HepG2 (cell line): ENCODE measurements around the gene PTAR1. TPM values are rescaled to one million over a fixed set of nuclear protein-coding genes. Genes with fewer than 3 reads are reported as not detected.
A peak's percentile ranks its signal among the peaks of the same experiment; 100 is the strongest.

ENCODE experiments used
- ARNT2 ChIP-seq: sonication (generic); formaldehyde crosslinking; IDR thresholded peaks from 2 replicates; pipeline ENCODE4 v1.8.0; 2022; ENCODE audit warnings: mild to moderate bottlenecking, low read depth, missing genetic modification reagents, moderate library complexity
- ATF7 ChIP-seq, 2 experiments: fragments of 450-650 bp in 1 of 2; sonication (generic) in 1 of 2; formaldehyde crosslinking in 1 of 2; IDR thresholded peaks; 2 replicates each; pipeline versions ENCODE4 v1.4.0 to v1.6.1; 2016 to 2020; ENCODE audit warnings: antibody characterized with exemption in 1 of 2, mild to moderate bottlenecking in 1 of 2, missing genetic modification reagents in 1 of 2
- CBFB ChIP-seq: sonication (generic); formaldehyde crosslinking; IDR thresholded peaks from 2 replicates; pipeline ENCODE4 v1.4.0; 2020; ENCODE audit warnings: missing genetic modification reagents
- CENPT ChIP-seq: sonication (generic); formaldehyde crosslinking; IDR thresholded peaks from 2 replicates; pipeline ENCODE4 v1.8.0; 2022; ENCODE audit warnings: low read depth, mild to moderate bottlenecking, moderate library complexity, missing genetic modification reagents
- EHMT2 ChIP-seq: fragments of 200-600 bp; sonication (generic); IDR thresholded peaks from 2 replicates; pipeline ENCODE4 v1.7.0; 2017; ENCODE audit warnings: antibody characterized with exemption, low read depth, low read length, borderline replicate concordance
- FOXA1 ChIP-seq, 2 experiments: fragments of 450-650 bp in 1 of 2; sonication (generic) in 1 of 2; formaldehyde crosslinking in 1 of 2; IDR thresholded peaks; 2 replicates each; pipeline versions ENCODE4 v1.4.0 to v1.6.1; 2016 to 2020; ENCODE audit warnings: missing genetic modification reagents in 1 of 2
- GLMP ChIP-seq: sonication (generic); formaldehyde crosslinking; IDR thresholded peaks from 2 replicates; pipeline ENCODE4 v1.9.0; 2021; ENCODE audit warnings: missing genetic modification reagents, mild to moderate bottlenecking, borderline replicate concordance
- GTF2F1 ChIP-seq: fragments of 150-350 bp; IDR thresholded peaks from 2 replicates; pipeline ENCODE4 v1.6.1; 2014; ENCODE audit warnings: low read length
- HMG20A ChIP-seq: IDR thresholded peaks from 2 replicates; pipeline ENCODE4 v1.6.1; 2016; ENCODE audit warnings: borderline replicate concordance
- HNF1A ChIP-seq, 2 experiments: sonication (generic) in 1 of 2; formaldehyde crosslinking in 1 of 2; IDR thresholded peaks; 2 replicates each; pipeline versions ENCODE4 v1.4.0 to v1.6.1; 2016 to 2020; ENCODE audit warnings: borderline replicate concordance in 1 of 2, low read depth in 1 of 2, mild to moderate bottlenecking in 1 of 2, missing genetic modification reagents in 1 of 2
- MAFF ChIP-seq: IDR thresholded peaks from 2 replicates; pipeline ENCODE4 v1.6.1; 2011; ENCODE audit warnings: low read depth, low read length, improper control_type of control experiment
- MBD4 ChIP-seq: IDR thresholded peaks from 2 replicates; pipeline ENCODE4 v1.6.1; 2012; ENCODE audit warnings: low read length, inconsistent platforms, borderline replicate concordance
- RORA ChIP-seq: sonication (generic); formaldehyde crosslinking; IDR thresholded peaks from 2 replicates; pipeline ENCODE4 v1.5.0; 2020; ENCODE audit warnings: mild to moderate bottlenecking, missing genetic modification reagents, moderate library complexity
- SETDB1 ChIP-seq: sonication (generic); formaldehyde crosslinking; IDR thresholded peaks from 2 replicates; pipeline ENCODE4 v1.5.1; 2020; ENCODE audit warnings: missing genetic modification reagents, mild to moderate bottlenecking, borderline replicate concordance
- SIN3A ChIP-seq: IDR thresholded peaks from 2 replicates; pipeline ENCODE4 v1.6.1; 2011; ENCODE audit warnings: low read depth, mild to moderate bottlenecking, control low read depth, low read length, borderline replicate concordance
- SRF ChIP-seq: IDR thresholded peaks from 2 replicates; pipeline ENCODE4 v1.6.1; 2011; ENCODE audit warnings: mild to moderate bottlenecking, low read depth, low read length, moderate library complexity
- TBP ChIP-seq: sonication (generic); formaldehyde crosslinking; IDR thresholded peaks from 2 replicates; pipeline ENCODE4 v1.5.0; 2020; ENCODE audit warnings: missing genetic modification reagents
- ZGPAT ChIP-seq: IDR thresholded peaks from 2 replicates; pipeline ENCODE4 v1.6.1; 2016; ENCODE audit warnings: mild to moderate bottlenecking
- ZIK1 ChIP-seq: sonication (generic); formaldehyde crosslinking; IDR thresholded peaks from 2 replicates; pipeline ENCODE4 v1.5.0; 2020; ENCODE audit warnings: mild to moderate bottlenecking, low read depth, missing genetic modification reagents, borderline replicate concordance
- ZNF12 ChIP-seq: sonication (generic); formaldehyde crosslinking; IDR thresholded peaks from 2 replicates; pipeline ENCODE4 v1.5.0; 2020; ENCODE audit warnings: missing genetic modification reagents
- ZNF672 ChIP-seq: sonication (generic); formaldehyde crosslinking; IDR thresholded peaks from 2 replicates; pipeline ENCODE4 v1.8.1; 2022; ENCODE audit warnings: missing genetic modification reagents
- ZNF710 ChIP-seq: sonication (generic); formaldehyde crosslinking; IDR thresholded peaks from 2 replicates; pipeline ENCODE4 v1.5.0; 2020; ENCODE audit warnings: mild to moderate bottlenecking, missing genetic modification reagents, borderline replicate concordance
- polyA plus RNA-seq, 8 experiments: library from polyadenylated mRNA; depleted of rRNA in 3 of 8; stranded (reverse) in 7 of 8; unstranded in 1 of 8; fragments of >200 nt; fragmentation: Illumina TruSeq in 4 of 8; extraction: Trizol in 4 of 8; gene quantifications; 2 replicates each; pipeline versions ENCODE4 v1.2.1 to v1.2.3, GENCODE V29; 2011 to 2016; ENCODE audit warnings: low read depth in 4 of 8, missing spikeins in 1 of 8, mixed read lengths in 1 of 8; ENCODE audit not compliant: insufficient read depth in 1 of 8
- total RNA-seq, 5 experiments: library from RNA; depleted of rRNA; stranded (reverse); fragments of >200 nt; fragmentation: Illumina TruSeq; extraction: Trizol; gene quantifications; 2 replicates each; pipeline ENCODE4 v1.2.3, GENCODE V29; 2016; ENCODE audit warnings: low read depth in 1 of 5

Gene PTAR1
- total and polyA plus RNA-seq, 2 of the 13 experiments (the other 11 are each of a cell fraction or from before 2014, with no cell fraction given) = 26.5 to 42.1 TPM

GRCh38 chr9:69755205-69755604 is 4.6 kb downstream of the PTAR1 start (continued):
- TF ChIP-seq HNF1A (IDR thresholded peaks at IDR 0.05; ENCODE audit: low read depth) (no peak), HNF1A (CRISPR knock-in tag; IDR thresholded peaks at IDR 0.05; ENCODE audit: borderline replicate concordance) (peak; percentile 30; the same call in 1 of the 2 replicates), ATF7 (IDR thresholded peaks at IDR 0.05) (no peak), ATF7 (CRISPR knock-in tag; IDR thresholded peaks at IDR 0.05) (no peak), EHMT2 (peak; percentile 35; the same call in 1 of the 2 replicates), ZNF672 (no peak), HMG20A (CRISPR knock-in tag) (peak; percentile 13; the same call in 1 of the 2 replicates), CENPT (CRISPR knock-in tag) (no peak), ZGPAT (CRISPR knock-in tag) (no peak), TBP (CRISPR knock-in tag) (no peak), MBD4 (no peak), SETDB1 (CRISPR knock-in tag) (no peak), ZIK1 (no peak), GTF2F1 (no peak), SIN3A (no peak), ARNT2 (no peak), ZNF710 (CRISPR knock-in tag) (no peak), ZNF12 (CRISPR knock-in tag) (peak; percentile 73), FOXA1 (IDR thresholded peaks at IDR 0.05) (no peak), FOXA1 (CRISPR knock-in tag; IDR thresholded peaks at IDR 0.05) (peak; percentile 56), RORA (CRISPR knock-in tag) (no peak), CBFB (no peak), MAFF (no peak), SRF (no peak), GLMP (CRISPR knock-in tag) (no peak)
